ENCODE measurements around the gene CNPY1. TPM values are rescaled to one million over a fixed set of nuclear protein-coding genes. Genes with fewer than 3 reads are reported as not detected.

Gene CNPY1
- total and polyA plus RNA-seq, 4 donors = not detected

GRCh38 chr7:155527664-155528063 is 18.7 kb downstream of the CNPY1 start:
- Histone ChIP-seq H3K27ac (ENCODE audit: low read depth in 1 of 2, low read length in 1 of 2) (no peak overlapping the region), H3K4me3 (no peak overlapping the region), H3K4me1 (ENCODE audit: control insufficient read depth in 5 of 5, insufficient read depth in 5 of 5, low read length in 5 of 5) (no peaks in the 10 kb centered on the region), H3K27me3 (ENCODE audit: control insufficient read depth in 3 of 3, insufficient read depth in 3 of 3, low read length in 2 of 3) (peaks cover 0 to 65% (median 31%) of the 10 kb centered on the region in 3 donors), H3K9ac (ENCODE audit: insufficient read depth in 1 of 2, low read length in 2 of 2) (no peak overlapping the region), H3K36me3 (ENCODE audit: control insufficient read depth in 4 of 4, insufficient read depth in 4 of 4, low read length in 4 of 4) (no peaks in the 10 kb centered on the region), H3K9me3 (ENCODE audit: control insufficient read depth in 4 of 4, insufficient read depth in 3 of 4, low read length in 3 of 4) (peaks cover 0 to 5% (median 0%) of the 10 kb centered on the region in 4 donors)
- no peak for DNase-seq
- no peak for ATAC-seq (ENCODE audit: insufficient read depth, low FRiP score)
- no peak for TF ChIP-seq CTCF (IDR thresholded peaks at IDR 0.05; ENCODE audit: control extremely low read depth, extremely low read depth)
- WGBS, 2 donors = 86 to 91% methylated on average over 7 of the region's 7 CpGs

GRCh38 chr7:155526225-155526624 is 20.1 kb downstream of the CNPY1 start:
- H3K4me3 ChIP-seq = no peak overlapping the region
- WGBS, 2 donors = 74 to 78% methylated on average over 13 of the region's 13 CpGs
- no peak overlapping the region for H3K9ac ChIP-seq (ENCODE audit: insufficient read depth in 1 of 2, low read length in 2 of 2)
- no peak for ATAC-seq (ENCODE audit: insufficient read depth, low FRiP score)
- peaks cover 0 to 60% (median 22%) of the 10 kb centered on the region in 3 donors for H3K27me3 ChIP-seq (ENCODE audit: control insufficient read depth in 3 of 3, insufficient read depth in 3 of 3, low read length in 2 of 3)
- no peaks in the 10 kb centered on the region for H3K4me1 ChIP-seq (ENCODE audit: control insufficient read depth in 5 of 5, insufficient read depth in 5 of 5, low read length in 5 of 5)
- no peak for DNase-seq
- H3K9me3 ChIP-seq (ENCODE audit: control insufficient read depth in 4 of 4, insufficient read depth in 3 of 4, low read length in 3 of 4) = peaks cover 0 to 5% (median 0%) of the 10 kb centered on the region in 4 donors
- no peaks in the 10 kb centered on the region for H3K36me3 ChIP-seq (ENCODE audit: control insufficient read depth in 4 of 4, insufficient read depth in 4 of 4, low read length in 4 of 4)
- H3K27ac ChIP-seq (ENCODE audit: low read depth in 1 of 2, low read length in 1 of 2) = no peak overlapping the region
- TF ChIP-seq CTCF (IDR thresholded peaks at IDR 0.05; ENCODE audit: control extremely low read depth, extremely low read depth) = no peak

- Histone ChIP-seq H3K9me3 (ENCODE audit: control insufficient read depth in 4 of 4, insufficient read depth in 3 of 4, low read length in 3 of 4) (peaks cover 0 to 2% (median 0%) of the 10 kb centered on the region in 4 donors), H3K36me3 (ENCODE audit: control insufficient read depth in 4 of 4, insufficient read depth in 4 of 4, low read length in 4 of 4) (no peaks in the 10 kb centered on the region), H3K27me3 (ENCODE audit: control insufficient read depth in 3 of 3, insufficient read depth in 3 of 3, low read length in 2 of 3) (peaks cover 0 to 62% (median 18%) of the 10 kb centered on the region in 3 donors), H3K4me1 (ENCODE audit: control insufficient read depth in 5 of 5, insufficient read depth in 5 of 5, low read length in 5 of 5) (no peaks in the 10 kb centered on the region), H3K27ac (ENCODE audit: low read depth in 1 of 2, low read length in 1 of 2) (no peak overlapping the region), H3K4me3 (no peak overlapping the region), H3K9ac (ENCODE audit: insufficient read depth in 1 of 2, low read length in 2 of 2) (no peak overlapping the region)
- no peak for ATAC-seq (ENCODE audit: insufficient read depth, low FRiP score)
- 75 to 78% methylated on average over 11 of the region's 11 CpGs for WGBS, 2 donors
- DNase-seq = no peak
- TF ChIP-seq CTCF (IDR thresholded peaks at IDR 0.05; ENCODE audit: control extremely low read depth, extremely low read depth) = no peak
Measured at GRCh38 chr7:155524018-155524556, 22.3 kb downstream of the CNPY1 start.

- ATAC-seq (ENCODE audit: insufficient read depth, low FRiP score) = no peak
Measured at GRCh38 chr7:155523168-155523675, 23.1 kb downstream of the CNPY1 start.

More at GRCh38 chr7:155523168-155523675, 23.1 kb downstream of the CNPY1 start:
- no peaks in the 10 kb centered on the region for H3K36me3 ChIP-seq (ENCODE audit: control insufficient read depth in 4 of 4, insufficient read depth in 4 of 4, low read length in 4 of 4)
- H3K4me3 ChIP-seq = no peak overlapping the region
- no peak overlapping the region for H3K27ac ChIP-seq (ENCODE audit: low read depth in 1 of 2, low read length in 1 of 2)
- no peak for DNase-seq
- no peak overlapping the region for H3K9ac ChIP-seq (ENCODE audit: insufficient read depth in 1 of 2, low read length in 2 of 2)
- H3K9me3 ChIP-seq (ENCODE audit: control insufficient read depth in 4 of 4, insufficient read depth in 3 of 4, low read length in 3 of 4) = no peaks in the 10 kb centered on the region
- TF ChIP-seq CTCF (IDR thresholded peaks at IDR 0.05; ENCODE audit: control extremely low read depth, extremely low read depth) = no peak
- 77 to 85% methylated on average over 16 of the region's 16 CpGs for WGBS, 2 donors
- H3K4me1 ChIP-seq (ENCODE audit: control insufficient read depth in 5 of 5, insufficient read depth in 5 of 5, low read length in 5 of 5) = no peaks in the 10 kb centered on the region
- H3K27me3 ChIP-seq (ENCODE audit: control insufficient read depth in 3 of 3, insufficient read depth in 3 of 3, low read length in 2 of 3) = peaks cover 0 to 68% (median 21%) of the 10 kb centered on the region in 3 donors
